ENCODE results near the gene NPR2.

NPR2 gene

DNA sequence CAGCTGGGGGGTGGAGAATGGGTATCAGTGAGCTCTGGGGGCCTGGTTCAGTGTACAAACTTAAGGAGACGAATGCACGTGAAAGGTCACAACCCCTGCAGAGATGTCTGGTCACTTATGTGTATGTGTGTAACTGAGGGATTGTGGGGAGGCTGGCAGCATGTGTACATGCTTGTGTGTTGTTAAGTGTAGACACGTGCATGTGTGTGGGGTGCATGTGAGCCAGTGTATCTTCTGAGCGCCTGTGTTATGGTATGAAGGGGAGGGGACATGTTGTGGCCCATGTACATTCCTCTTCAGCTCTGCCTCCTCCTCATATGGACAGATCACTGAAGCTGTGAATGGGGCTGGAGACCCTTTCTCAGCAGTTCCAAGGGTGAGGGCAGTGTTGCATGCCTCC, 39.6 kb downstream of the NPR2 start:
- no peak for DNase-seq

DNA sequence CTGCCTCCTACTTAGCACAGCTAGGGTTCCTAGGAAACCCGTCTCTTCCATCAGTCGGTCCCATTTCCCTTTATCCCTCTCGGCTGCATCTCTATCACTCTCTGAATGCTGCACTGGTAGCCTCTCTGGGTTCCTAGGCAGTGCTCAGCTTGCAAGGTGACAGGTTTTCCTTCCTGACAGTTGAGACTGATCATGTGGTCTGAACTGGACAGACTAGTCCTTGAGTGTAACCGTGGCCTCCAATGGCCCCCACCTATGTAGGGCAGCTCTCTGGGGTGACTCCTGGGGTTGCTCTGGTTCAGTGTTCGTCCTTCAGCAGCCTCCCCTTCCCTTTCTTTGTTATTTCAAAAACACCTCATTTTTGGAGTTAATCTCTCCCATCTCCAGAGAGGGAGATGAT, 41.4 kb downstream of the NPR2 start:
- DNase-seq, result no peak

DNA sequence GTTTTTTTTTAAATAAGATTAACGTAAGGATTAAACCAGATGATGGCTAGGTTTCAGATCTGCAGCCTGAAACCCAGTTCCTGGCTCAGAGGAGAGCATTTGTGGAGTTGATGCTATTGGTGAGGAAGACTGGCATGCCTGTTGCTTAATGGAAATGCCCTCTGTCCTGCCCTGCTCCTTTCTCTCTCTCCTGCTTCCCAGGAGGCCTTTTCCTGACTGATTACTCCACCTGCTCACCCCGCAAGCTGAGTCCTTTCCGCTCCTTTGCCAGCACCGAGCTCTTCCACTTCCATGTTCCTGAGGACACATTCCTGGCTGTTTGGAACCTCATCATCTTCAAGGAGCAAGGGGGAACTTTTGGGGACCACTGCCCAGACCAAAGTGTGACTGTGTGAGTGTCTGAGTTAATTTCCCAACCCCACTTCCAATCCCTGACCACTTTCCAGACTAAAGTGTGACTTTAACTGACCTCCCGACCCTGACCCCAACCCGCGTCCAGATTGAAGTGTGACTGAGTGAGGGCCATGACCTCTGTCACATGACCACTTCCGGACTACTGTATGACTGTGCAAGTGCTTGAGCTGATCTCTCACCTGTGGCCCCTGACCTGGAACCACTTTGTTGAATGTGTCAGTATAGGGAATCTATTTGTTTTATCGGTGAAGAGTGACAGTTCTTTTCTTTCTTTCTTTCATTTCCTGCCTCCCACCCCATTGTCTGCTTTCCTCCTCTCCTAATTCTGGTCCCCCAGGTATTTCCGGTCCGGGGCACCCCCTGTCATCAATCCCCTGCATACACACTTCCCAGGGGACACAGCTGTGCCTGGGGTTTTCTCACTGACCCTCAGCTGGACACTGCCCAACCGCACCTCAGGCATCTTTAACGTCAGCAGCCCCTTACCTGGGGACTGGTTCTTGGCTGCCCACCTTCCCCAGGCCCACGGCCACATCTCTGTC, 43.1 kb downstream of the NPR2 start:
- no peak for DNase-seq

DNA sequence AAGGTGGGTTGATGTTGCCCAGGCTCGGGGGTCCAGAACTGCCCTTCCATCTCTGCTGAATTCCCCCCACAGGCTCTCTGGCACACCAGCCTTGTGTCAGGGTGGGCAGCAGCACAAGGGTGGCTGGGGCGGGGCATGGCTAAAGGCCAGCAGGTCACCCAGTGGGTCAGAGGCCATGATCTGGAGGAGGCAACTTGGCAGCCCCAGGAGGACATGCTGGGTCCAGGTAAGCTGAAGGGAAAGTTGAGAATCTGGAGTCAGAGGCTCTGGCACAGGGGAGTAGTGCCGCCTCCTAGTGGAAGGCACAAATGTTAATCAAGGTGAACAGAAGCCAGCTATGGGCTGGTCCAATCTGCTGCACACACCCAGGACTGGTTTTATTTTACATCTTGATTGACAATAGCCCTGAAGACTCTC, 43.8 kb downstream of the NPR2 start:
- no peak for DNase-seq

DNA sequence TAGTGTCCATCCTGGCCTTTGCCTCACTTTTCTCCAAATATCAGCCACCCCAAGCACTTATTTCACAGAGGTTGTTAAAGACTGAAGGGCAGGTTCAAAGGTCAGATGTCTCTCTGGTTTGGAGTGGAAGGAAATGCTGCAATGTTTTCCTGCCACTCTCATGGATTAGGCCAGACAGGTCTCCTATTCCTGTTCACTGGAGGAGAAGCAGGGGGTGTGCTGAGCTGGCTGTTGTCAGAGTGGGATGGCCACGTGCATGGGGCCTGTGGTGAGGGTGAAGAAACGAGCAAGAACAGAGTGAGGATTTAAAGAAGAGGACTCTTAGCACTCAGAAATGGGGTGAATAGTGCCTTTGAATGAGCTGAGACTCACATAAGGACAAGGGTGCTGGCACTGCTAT, 44.4 kb downstream of the NPR2 start:
- DNase-seq, result no peak

GRCh38 chr9:35836595-35836994, 45.2 kb downstream of the NPR2 start:
- no peak for DNase-seq

GRCh38 chr9:35839926-35840325, 48.5 kb downstream of the NPR2 start:
- no peak for DNase-seq

DNA sequence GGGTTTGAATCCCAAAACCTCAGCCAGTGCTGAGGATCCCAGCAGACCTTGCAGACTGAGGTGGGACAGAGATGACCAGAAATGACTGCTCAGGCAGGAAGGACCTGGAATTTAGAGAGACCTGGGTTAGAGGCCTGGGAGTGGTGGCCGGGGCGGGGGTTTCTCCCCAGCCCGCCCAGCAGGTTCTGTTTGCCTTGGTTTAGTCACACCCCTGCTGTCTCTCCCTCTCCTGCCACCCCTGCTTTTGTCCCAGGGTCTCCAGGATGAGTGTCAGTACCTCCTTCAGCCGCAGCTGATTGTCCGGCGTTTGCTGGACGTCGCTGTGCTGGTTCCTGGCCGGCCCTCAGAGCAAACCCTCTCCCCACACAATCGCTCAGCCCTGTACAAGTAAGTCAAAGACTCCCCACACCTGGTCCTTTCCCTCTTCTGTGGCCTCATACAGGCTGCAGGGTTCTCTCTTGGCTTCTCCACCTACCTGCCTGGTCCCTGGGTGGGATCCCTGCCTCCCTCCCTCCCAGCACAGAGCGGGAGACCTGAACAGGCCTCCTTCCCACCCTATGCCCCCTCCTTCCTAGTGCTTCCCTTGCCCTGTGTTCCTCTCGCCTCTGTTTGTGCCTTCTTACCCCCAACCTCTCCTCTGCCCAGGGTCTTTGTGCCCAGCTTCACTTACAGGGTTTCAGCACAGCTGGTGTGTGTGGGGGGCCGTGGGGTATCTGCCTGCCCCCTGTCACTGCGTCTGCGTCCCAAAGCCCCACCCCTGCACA, 49.7 kb downstream of the NPR2 start:
- DNase-seq, result no peak

DNA sequence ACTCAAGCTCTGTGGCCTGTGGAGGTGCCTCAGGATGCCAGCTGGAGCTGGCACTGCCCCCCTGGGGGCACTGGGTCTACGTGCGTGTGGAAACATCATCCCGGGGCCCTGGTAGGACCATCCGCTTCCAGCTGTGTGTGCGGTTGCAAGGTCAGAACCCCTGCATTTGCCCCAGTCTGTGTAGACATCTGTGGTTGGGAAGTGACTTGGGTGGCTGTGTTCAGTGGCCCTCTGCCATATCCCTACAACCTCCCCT, 50.2 kb downstream of the NPR2 start:
- DNase-seq, result no peak

DNA sequence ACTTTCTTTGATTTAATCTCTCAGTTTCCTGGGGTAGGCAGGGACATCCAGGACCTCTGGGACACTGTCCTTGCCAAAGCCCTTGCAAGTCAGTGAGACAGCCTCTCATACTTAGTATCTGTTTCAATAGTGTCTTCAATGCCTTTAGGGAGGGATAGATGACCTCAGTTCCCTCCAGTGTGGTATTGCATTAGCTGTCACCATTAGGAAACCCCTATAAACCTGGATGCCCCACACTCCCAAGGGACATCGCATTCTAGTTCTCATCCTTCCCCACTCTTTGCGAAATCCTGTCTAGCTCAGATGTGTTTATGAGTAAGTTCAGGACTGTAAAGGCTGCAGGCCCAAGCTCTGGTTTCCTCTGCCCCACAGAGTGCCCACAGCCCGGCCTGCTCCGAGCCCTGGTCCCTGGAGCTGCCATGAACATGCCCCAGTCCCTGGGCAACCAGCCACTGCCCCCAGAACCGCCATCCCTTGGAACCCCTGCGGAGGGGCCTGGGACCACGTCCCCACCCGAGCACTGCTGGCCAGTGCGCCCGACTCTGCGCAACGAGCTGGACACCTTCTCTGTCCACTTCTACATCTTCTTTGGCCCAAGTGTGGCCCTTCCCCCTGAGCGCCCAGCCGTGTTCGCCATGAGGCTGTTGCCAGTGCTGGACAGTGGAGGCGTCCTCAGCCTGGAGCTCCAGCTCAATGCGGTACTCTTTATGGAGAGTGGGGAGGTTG, 50.8 kb downstream of the NPR2 start:
- no peak for DNase-seq

- DNase-seq, result no peak
Observed at GRCh38 chr9:35842795-35843194, 51.4 kb downstream of the NPR2 start.

DNA sequence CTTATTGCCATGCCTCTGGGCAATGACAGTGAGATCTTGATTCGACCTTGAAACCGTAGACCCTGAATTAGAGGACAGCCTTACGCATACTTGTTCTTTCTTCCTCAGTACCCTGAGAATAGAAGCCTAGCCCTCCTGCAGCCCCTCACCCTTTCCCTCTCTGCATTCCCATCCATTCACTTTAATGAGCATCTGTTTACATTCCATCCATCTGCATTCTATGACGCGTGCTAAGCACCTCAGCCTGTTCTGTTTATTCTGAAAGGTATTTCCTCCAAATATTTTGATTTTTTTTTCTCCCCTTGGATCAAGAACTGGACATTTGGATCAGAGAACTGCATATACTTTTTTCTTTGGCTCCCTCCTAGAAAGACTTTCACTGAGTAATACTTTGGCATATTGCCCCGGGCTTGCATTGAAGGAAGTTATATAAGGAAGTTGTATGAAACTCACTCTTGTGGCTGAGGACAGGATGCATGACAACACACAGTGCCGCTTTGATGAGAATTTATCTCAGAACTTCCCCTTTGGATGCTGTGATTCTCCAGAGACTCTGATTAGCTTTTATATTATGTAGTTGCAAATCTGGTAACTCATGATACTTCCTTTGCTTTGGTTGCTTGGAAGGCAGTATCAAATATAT, 53.4 kb downstream of the NPR2 start:
- no peak for DNase-seq

DNA sequence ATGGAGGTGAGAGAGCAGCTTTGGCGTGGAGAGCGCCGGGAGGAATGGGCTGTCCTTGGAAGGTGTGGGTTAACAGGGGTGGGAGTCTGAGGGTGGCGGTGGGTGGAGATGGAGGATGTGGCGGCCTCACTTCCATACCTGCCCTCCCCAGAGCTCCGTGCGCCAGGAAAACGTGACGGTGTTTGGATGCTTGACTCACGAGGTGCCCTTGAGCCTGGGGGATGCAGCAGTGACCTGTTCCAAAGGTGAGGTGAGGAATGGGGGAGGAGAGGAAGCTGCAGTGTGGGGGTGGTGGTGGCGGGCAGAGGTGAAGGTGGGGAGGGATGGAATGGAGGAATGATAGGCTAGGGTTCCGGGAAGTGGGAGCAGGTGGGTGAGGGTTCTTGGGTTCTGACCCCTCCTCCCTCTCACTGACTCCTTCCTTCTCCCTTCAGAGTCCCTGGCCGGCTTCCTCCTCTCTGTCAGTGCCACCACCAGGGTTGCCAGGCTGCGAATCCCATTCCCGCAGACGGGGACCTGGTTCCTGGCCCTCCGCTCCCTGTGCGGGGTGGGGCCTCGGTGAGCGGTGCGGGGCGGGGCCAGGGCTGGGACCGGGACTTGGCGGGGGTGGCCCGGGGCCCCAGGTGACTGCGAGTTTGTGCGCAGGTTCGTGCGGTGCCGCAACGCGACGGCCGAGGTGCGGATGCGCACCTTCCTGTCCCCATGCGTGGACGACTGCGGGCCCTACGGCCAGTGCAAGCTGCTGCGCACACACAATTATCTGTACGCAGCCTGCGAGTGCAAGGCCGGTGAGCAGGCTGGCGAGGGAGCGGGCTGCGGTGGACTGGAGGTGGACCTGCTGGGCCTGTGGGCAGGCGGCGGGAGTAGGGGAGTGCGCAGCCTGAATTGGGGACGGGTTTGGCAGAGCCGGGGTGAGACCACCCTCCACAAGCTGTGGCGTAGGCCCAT, 54.7 kb downstream of the NPR2 start:
- DNase-seq, result no peak

GRCh38 chr9:35847792-35848572, 56.6 kb downstream of the NPR2 start:
- DNase-seq, result no peak

DNA sequence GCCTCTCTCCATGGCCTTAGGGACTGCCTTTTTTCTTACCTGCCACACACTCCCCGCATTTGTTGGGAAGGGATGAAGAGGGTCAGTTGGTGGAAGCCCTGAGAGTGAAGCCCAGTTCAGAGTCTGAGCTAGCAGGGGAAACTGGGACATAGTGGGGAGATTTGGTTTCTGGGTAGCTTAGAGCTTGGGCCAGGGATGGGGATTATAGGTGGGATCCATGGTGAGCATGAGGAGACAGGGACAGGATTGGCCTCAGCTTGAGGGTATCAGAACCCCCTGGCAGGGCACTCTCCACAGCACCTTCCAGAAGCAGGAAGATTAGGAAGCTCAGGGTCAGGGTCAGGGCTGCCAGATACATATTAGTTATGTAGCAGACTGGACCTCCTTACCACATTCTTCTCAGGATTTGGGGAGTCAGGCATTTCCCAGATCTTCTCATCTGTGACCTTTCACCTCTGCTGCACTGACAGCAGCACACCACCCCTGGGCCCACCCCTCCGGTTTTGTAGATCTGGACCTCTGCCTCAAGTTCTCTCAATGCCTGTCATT, 61.0 kb downstream of the NPR2 start:
- no peak for DNase-seq

DNA sequence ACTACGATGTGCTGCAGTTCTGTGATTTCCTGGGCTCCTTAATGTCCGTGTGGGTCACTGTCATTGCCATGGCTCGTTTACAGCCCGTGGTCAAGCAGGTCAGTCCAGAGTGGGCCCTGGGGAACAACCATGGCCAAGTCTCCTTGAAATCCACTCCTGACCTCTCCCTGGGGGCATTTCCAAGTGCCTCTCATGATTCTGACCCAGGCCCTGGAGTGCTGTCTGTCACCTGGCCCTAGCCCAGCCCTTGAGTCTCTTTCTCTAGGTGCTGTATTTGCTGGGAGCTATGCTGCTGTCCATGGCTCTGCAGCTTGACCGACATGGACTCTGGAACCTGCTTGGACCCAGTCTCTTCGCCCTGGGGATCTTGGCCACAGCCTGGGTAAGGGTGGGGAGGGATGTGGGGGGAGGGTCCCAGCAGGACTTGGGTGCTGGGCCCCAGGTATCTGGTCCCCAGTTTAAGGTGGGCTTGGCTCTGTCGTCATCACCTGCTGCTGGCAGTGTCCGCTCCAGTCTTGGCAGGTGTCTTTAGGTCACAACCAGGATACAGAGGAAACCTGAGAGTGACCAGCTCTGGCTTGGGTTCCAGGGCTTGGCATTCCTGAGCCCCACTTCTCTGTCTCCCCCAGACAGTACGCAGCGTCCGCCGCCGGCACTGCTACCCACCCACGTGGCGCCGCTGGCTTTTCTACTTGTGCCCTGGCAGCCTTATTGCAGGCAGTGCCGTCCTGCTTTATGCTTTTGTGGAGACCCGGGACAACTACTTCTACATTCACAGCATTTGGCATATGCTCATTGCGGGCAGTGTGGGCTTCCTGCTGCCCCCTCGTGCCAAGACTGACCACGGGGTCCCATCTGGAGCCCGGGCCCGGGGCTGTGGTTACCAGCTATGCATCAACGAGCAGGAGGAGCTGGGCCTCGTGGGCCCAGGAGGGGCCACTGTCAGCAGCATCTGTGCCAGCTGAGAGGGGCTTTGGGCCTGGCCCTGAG, 61.8 kb downstream of the NPR2 start:
- no peak for DNase-seq

GRCh38 chr9:35854091-35854762, 62.8 kb downstream of the NPR2 start:
- DNase-seq, result no peak

DNA sequence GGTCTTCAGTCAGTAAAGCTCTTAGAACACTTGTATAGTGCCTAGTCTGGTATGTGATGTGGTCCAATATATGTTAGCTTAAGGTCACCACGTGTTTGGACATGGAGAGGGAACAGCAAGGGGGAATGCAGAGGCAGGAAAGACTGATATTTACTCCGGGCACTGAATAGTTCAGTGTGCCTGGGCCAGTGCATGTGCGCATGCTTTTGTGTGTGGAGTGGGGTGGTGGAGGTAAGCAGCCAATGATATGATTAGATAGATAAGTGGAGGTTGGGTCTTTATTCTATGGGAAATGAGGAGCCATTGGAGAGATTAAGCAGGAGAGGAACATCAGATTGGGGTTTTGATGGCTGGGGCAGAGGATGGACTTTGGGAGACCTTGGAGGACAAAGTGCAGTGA, 64.8 kb downstream of the NPR2 start:
- no peak for DNase-seq

- DNase-seq, result no peak
Observed at GRCh38 chr9:35856882-35857281, 65.5 kb downstream of the NPR2 start.

Measured in right kidney (tissue), 1 donor.